Caco-2 (cell line): Measurements from ENCODE around the gene PLXNA3. TPM values are rescaled to one million over a fixed set of nuclear protein-coding genes. Genes with fewer than 3 reads are reported as not detected.

Source experiments
- BruUV-seq: library from RNA; stranded (reverse); fragments of 400-500 nt; replicated peaks from 2 replicates; lab custom pipeline; 2021; lab: Mats Ljungman, UMichigan
- CTCF ChIA-PET: fragments of 300-600 bp; sonication (Branson Sonifier 250); formaldehyde crosslinking; loops from one replicate; lab custom pipeline; 2022; ENCODE audit warnings: antibody characterized with exemption; lab: Charles Lee
- POLR2A ChIA-PET: fragments of 300-600 bp; sonication (Branson Sonifier 250); formaldehyde crosslinking; loops from one replicate; lab custom pipeline; 2022; ENCODE audit warnings: antibody characterized with exemption; lab: Charles Lee
- DNase-seq, 2 experiments: peaks; one replicate each; pipeline versions ENCODE4 v3.0.0 to v3.0.0-alpha.2; 2020 to 2022
- H3K27me3 ChIP-seq: replicated peaks from 2 replicates; pipeline ENCODE4 v1.6.0; 2011; ENCODE audit warnings: low read length; ENCODE audit not compliant: control insufficient read depth, insufficient read depth
- H3K36me3 ChIP-seq: 2 replicates; pipeline ENCODE4 v1.5.1; 2011; ENCODE audit warnings: low read length; ENCODE audit not compliant: control insufficient read depth, insufficient read depth
- H3K4me1 ChIP-seq: fragments of 250-450 bp; sonication (Bioruptor Pico); 2 replicates; pipeline ENCODE4 v1.5.1; 2020; ENCODE audit warnings: mild to moderate bottlenecking
- H3K4me3 ChIP-seq: 2 replicates; pipeline ENCODE4 v1.5.1; 2011; ENCODE audit warnings: low read depth, mild to moderate bottlenecking, control low read depth, low read length
- H3K9me3 ChIP-seq: fragments of 250-450 bp; sonication (Bioruptor Pico); 2 replicates; pipeline ENCODE4 v1.5.1; 2020; ENCODE audit warnings: mild to moderate bottlenecking, moderate library complexity
- H3K27ac Mint-ChIP-seq: one replicate; pipeline ENCODE4 v1.8.0; 2022; ENCODE audit warnings: mixed read lengths; ENCODE audit not compliant: unreplicated experiment
- H3K27me3 Mint-ChIP-seq: one replicate; pipeline ENCODE4 v1.8.0; 2022; ENCODE audit warnings: mixed read lengths; ENCODE audit not compliant: insufficient read depth, unreplicated experiment
- H3K36me3 Mint-ChIP-seq: one replicate; pipeline ENCODE4 v1.8.0; 2022; ENCODE audit warnings: mild to moderate bottlenecking, mixed read lengths; ENCODE audit not compliant: insufficient read depth, unreplicated experiment
- H3K4me1 Mint-ChIP-seq: one replicate; pipeline ENCODE4 v1.8.0; 2022; ENCODE audit warnings: low read depth, mixed read lengths; ENCODE audit not compliant: unreplicated experiment
- H3K4me3 Mint-ChIP-seq: one replicate; pipeline ENCODE4 v1.8.0; 2022; ENCODE audit warnings: mild to moderate bottlenecking, moderate library complexity, mixed read lengths; ENCODE audit not compliant: unreplicated experiment
- H3K9me3 Mint-ChIP-seq: one replicate; pipeline ENCODE4 v1.8.0; 2022; ENCODE audit warnings: mixed read lengths; ENCODE audit not compliant: unreplicated experiment
- intact Hi-C: fragments of 100-400 bp; cut with micrococcal nuclease; formaldehyde crosslinking; loops from one replicate; pipeline ENCODE4 v1.10.0; 2022; ENCODE audit not compliant: unreplicated experiment
- total RNA-seq: library from RNA; stranded (reverse); gene quantifications from 2 replicates; pipeline ENCODE4 v1.2.3, GENCODE V29; 2022
- TF ChIP-seq, protein P1 (sequence below), 2 experiments: fragments of 200-600 bp in 1 of 2; IDR thresholded peaks; 1 replicate in 1 of 2; 2 replicates in 1 of 2; pipeline versions ENCODE4 v1.5.1 to v1.8.0; 2011 to 2022; ENCODE audit warnings: antibody characterized with exemption in 1 of 2, control low read depth in 1 of 2, inconsistent platforms in 1 of 2, low read depth in 1 of 2, low read length in 1 of 2, mild to moderate bottlenecking in 1 of 2, moderate library complexity in 1 of 2; ENCODE audit not compliant: insufficient read depth in 1 of 2, severe bottlenecking in 1 of 2, unreplicated experiment in 1 of 2

Gene PLXNA3
- total RNA-seq, 1 experiment from 2014 or later, result 58.4 TPM

DNA sequence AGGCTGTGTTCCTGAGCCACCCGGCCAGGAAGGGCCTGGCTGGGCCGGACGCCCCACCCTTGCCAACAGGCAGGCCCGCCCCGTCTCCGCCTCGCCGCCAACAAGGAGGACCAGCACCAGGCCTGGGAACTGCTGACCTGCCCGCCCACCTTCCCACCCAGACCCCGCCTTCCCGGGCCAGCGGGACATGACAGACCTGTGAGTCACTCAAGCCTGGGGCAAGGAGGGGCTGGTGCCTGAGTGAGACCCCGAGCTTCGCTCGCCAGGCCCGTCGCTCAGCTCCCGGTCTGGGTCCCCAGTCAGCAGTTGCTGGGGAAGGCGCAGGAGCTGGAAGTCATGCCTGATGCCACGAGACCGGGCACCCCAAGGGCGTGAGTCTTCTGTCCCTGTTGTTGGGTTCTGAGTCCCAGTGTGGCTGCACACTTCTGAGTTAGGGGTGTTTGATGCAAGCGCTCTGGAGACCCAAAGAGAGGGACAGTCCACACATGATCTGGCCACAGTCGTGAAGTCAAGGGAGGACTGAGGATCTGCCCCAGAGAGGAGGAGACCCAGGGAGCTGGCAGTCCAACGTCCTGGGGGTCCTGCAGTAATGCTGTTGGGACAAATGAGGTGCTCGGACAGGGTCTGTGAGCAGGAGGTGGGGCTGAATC is 48.7 kb upstream of the PLXNA3 start, which contains the start of gene DNASE1L1:
DNASE1L1 (minus strand) TSS at position 33 of the 650 bp plus-strand sequence. CDS start 3,686 bp downstream, outside the sequence.
- peak within 1 kb of the TSS; percentile 22 for H3K4me3 Mint-ChIP-seq
- no TSS peak for BruUV-seq
- TF ChIP-seq, protein P1, sequence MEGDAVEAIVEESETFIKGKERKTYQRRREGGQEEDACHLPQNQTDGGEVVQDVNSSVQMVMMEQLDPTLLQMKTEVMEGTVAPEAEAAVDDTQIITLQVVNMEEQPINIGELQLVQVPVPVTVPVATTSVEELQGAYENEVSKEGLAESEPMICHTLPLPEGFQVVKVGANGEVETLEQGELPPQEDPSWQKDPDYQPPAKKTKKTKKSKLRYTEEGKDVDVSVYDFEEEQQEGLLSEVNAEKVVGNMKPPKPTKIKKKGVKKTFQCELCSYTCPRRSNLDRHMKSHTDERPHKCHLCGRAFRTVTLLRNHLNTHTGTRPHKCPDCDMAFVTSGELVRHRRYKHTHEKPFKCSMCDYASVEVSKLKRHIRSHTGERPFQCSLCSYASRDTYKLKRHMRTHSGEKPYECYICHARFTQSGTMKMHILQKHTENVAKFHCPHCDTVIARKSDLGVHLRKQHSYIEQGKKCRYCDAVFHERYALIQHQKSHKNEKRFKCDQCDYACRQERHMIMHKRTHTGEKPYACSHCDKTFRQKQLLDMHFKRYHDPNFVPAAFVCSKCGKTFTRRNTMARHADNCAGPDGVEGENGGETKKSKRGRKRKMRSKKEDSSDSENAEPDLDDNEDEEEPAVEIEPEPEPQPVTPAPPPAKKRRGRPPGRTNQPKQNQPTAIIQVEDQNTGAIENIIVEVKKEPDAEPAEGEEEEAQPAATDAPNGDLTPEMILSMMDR (IDR thresholded peaks at IDR 0.05; ENCODE audit: insufficient read depth in 1 of 2, low read depth in 1 of 2, low read length in 1 of 2, severe bottlenecking in 1 of 2, unreplicated experiment in 1 of 2), result no peak
- peaks cover 5% of the 10 kb centered on the region; the same call in 1 of the 2 replicates for H3K4me1 ChIP-seq
- no peaks in the 10 kb centered on the region for H3K27me3 ChIP-seq
- peak within 1 kb of the TSS; percentile 22 for H3K4me3 ChIP-seq
- ChIA-PET CTCF (interaction anchor here (0.8 kb wide), 1 partner anchor 81 kb away, joined by 4 read pairs; the partner anchor contains the start of gene SLC10A3), POLR2A (interaction anchor here (1.1 kb wide), 1 partner anchor 12 kb away, joined by 3 read pairs; no protein-coding TSS in a partner anchor)
- H3K27me3 Mint-ChIP-seq, result no peaks in the 10 kb centered on the region
- no peak within 1 kb of the TSS for H3K27ac Mint-ChIP-seq
- H3K4me1 Mint-ChIP-seq, result peaks cover 7% of the 10 kb centered on the region
- intact Hi-C loops, result no loop called here
- no peaks in the 10 kb centered on the region for H3K9me3 ChIP-seq
- H3K36me3 Mint-ChIP-seq, result peaks cover 5% of the 10 kb centered on the region
- no peaks in the 10 kb centered on the region for H3K36me3 ChIP-seq
- peak; percentile 79 to 87 for DNase-seq
- H3K9me3 Mint-ChIP-seq, result no peaks in the 10 kb centered on the region

DNA sequence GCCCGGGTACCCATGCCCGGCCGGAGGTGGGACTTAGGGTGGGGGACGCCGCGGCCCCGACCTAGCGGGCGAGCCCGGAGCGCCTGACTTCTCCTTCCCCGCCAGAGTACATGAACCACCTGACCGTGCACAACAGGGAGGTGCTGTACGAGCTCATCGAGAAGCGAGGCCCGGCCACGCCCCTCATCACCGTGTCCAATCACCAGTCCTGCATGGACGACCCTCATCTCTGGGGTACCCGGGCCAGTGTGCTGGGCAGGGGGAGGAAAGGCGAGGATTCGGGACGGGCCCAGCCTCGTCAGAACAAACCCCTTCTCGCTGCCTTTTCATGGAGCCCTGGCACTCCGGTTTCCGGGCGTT is 46.1 kb upstream of the PLXNA3 start:
- H3K36me3 Mint-ChIP-seq, result peaks cover 5% of the 10 kb centered on the region
- peak; percentile 43 to 48 for DNase-seq

DNA sequence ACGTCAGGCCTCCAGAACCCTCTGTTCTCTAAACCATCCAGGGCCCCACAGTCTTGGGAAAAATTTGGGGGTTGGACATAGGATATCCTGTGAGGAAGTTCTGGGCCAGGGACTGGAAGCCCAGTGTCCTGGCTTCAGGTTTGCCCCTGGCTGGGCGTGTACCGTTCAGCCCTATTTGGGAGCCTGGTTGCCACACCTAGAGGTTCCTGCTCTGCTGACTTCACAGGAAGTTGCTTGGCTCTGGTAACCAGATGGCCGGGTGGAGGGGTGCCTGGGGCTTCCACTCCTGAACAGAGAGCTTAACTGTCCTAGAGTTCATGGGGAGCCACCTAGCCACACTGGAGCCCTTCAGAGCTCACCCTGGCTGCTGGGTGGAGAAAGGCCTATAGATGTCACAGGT is 45.6 kb upstream of the PLXNA3 start:
- peaks cover 7% of the 10 kb centered on the region for H3K4me1 Mint-ChIP-seq
- H3K27me3 Mint-ChIP-seq, result no peaks in the 10 kb centered on the region
- peaks cover 5% of the 10 kb centered on the region for H3K36me3 Mint-ChIP-seq
- no peak for DNase-seq
- Histone ChIP-seq H3K27me3 (no peaks in the 10 kb centered on the region), H3K9me3 (no peaks in the 10 kb centered on the region), H3K4me3 (peak overlapping the region; percentile 73; the same call in 1 of the 2 replicates), H3K36me3 (no peaks in the 10 kb centered on the region), H3K4me1 (peaks cover 5% of the 10 kb centered on the region; the same call in 1 of the 2 replicates)
- POLR2A ChIA-PET, result interaction anchor here (0.5 to 1.2 kb wide), 2 partner anchors 39 to 78 kb away, joined by 3 to 4 read pairs; partner anchors contain the start of gene SLC10A3
- H3K27ac Mint-ChIP-seq, result no peak overlapping the region
- peak overlapping the region; percentile 79 for H3K4me3 Mint-ChIP-seq
- CTCF ChIA-PET, result interaction anchor here (0.9 kb wide), 1 partner anchor 39 kb away, joined by 6 read pairs; no protein-coding TSS in a partner anchor
- H3K9me3 Mint-ChIP-seq, result no peaks in the 10 kb centered on the region
- TF ChIP-seq, protein P1 (IDR thresholded peaks at IDR 0.05; ENCODE audit: insufficient read depth in 1 of 2, low read depth in 1 of 2, low read length in 1 of 2, severe bottlenecking in 1 of 2, unreplicated experiment in 1 of 2), result no peak
- intact Hi-C loops, result no loop called here
- no TSS peak for BruUV-seq

More for the DNA sequence above, 46.1 kb upstream of the PLXNA3 start:
- H3K4me1 Mint-ChIP-seq, result peaks cover 7% of the 10 kb centered on the region
- H3K36me3 ChIP-seq, result no peaks in the 10 kb centered on the region
- no peaks in the 10 kb centered on the region for H3K9me3 Mint-ChIP-seq
- ChIA-PET POLR2A (interaction anchor here (0.5 to 1.2 kb wide), 2 partner anchors 39 to 79 kb away, joined by 3 to 4 read pairs; partner anchors contain the start of gene SLC10A3), CTCF (interaction anchor here (0.5 to 0.9 kb wide), 4 partner anchors 13 to 112 kb away, joined by 3 to 6 read pairs (median 3); partner anchors contain the start of gene SLC10A3)
- intact Hi-C loops, result loop anchor here (1.0 kb wide), 1 partner anchor 16 kb away; the partner anchor contains the start of gene ATP6AP1
- peak overlapping the region; percentile 73 for H3K4me3 ChIP-seq
- H3K27ac Mint-ChIP-seq, result no peak overlapping the region
- H3K4me1 ChIP-seq, result peaks cover 5% of the 10 kb centered on the region; the same call in 1 of the 2 replicates
- H3K27me3 ChIP-seq, result no peaks in the 10 kb centered on the region
- TF ChIP-seq, protein P1 (IDR thresholded peaks at IDR 0.05; ENCODE audit: insufficient read depth in 1 of 2, low read depth in 1 of 2, low read length in 1 of 2, severe bottlenecking in 1 of 2, unreplicated experiment in 1 of 2), result no peak
- no peaks in the 10 kb centered on the region for H3K9me3 ChIP-seq
- peak overlapping the region; percentile 79 for H3K4me3 Mint-ChIP-seq
- H3K27me3 Mint-ChIP-seq, result no peaks in the 10 kb centered on the region
- BruUV-seq, result no TSS peak
